Endothelial cell (in vitro differentiated cells): ENCODE results near the gene MMP7. TPM values are rescaled to one million over a fixed set of nuclear protein-coding genes. Genes with fewer than 3 reads are reported as not detected.

Experiments
- DNase-seq: peaks from one replicate; pipeline ENCODE4 v3.0.0; 2021; ENCODE audit warnings: low spot score
- H3K27ac Mint-ChIP-seq: one replicate; pipeline ENCODE4 v1.8.0; 2021; ENCODE audit warnings: mixed read lengths, inconsistent platforms; ENCODE audit not compliant: unreplicated experiment
- H3K27me3 Mint-ChIP-seq: one replicate; pipeline ENCODE4 v1.8.0; 2021; ENCODE audit warnings: mild to moderate bottlenecking, moderate library complexity, mixed read lengths, inconsistent platforms; ENCODE audit not compliant: unreplicated experiment
- H3K36me3 Mint-ChIP-seq: one replicate; pipeline ENCODE4 v1.8.0; 2021; ENCODE audit warnings: mild to moderate bottlenecking, low read depth, mixed read lengths, inconsistent platforms; ENCODE audit not compliant: unreplicated experiment
- H3K4me1 Mint-ChIP-seq: one replicate; pipeline ENCODE4 v1.8.0; 2021; ENCODE audit warnings: mild to moderate bottlenecking, mixed read lengths, inconsistent platforms; ENCODE audit not compliant: unreplicated experiment
- H3K4me3 Mint-ChIP-seq: one replicate; pipeline ENCODE4 v1.8.0; 2021; ENCODE audit warnings: mild to moderate bottlenecking, mixed read lengths, inconsistent platforms; ENCODE audit not compliant: unreplicated experiment
- H3K9me3 Mint-ChIP-seq: one replicate; pipeline ENCODE4 v1.8.0; 2021; ENCODE audit warnings: mixed read lengths, inconsistent platforms; ENCODE audit not compliant: unreplicated experiment
- CTCF ChIP-seq: fragments of 200-600 bp; sonication (generic); IDR thresholded peaks from one replicate; pipeline ENCODE4 v1.5.0; 2021; ENCODE audit warnings: antibody characterized with exemption; ENCODE audit not compliant: unreplicated experiment
- long read RNA-seq: library from polyadenylated mRNA; unstranded; transcript quantifications from one replicate; pipeline ENCODE4 v2.0.0, GENCODE V29; 2020; ENCODE audit not compliant: unreplicated experiment
- total RNA-seq: library from RNA; stranded (reverse); fragmentation: NEBNext Ultra II Directional; extraction: Animal tissue kit (Norgen Biotek cat#: 25700); gene quantifications from one replicate; pipeline ENCODE4 v1.2.1, GENCODE V29; 2021; ENCODE audit not compliant: unreplicated experiment

Gene MMP7
- total RNA-seq: not detected
- long read RNA-seq: 0 reads

GRCh38 chr11:102530558-102530957 is at the start of gene MMP7:
Gene MMP7, minus strand, starts transcription at chr11:102530747. Its CDS starts 47 bp downstream, at chr11:102530700.
- Mint-ChIP-seq H3K36me3 (no peaks in the 10 kb centered on the region), H3K4me3 (no peak within 1 kb of the TSS), H3K4me1 (no peaks in the 10 kb centered on the region), H3K27ac (no peak within 1 kb of the TSS), H3K27me3 (no peaks in the 10 kb centered on the region), H3K9me3 (no peaks in the 10 kb centered on the region)
- TF ChIP-seq CTCF: no peak
- no peak for DNase-seq

- TF ChIP-seq CTCF: no peak
- Mint-ChIP-seq H3K4me3 (no peak overlapping the region), H3K27ac (no peak overlapping the region), H3K9me3 (no peaks in the 10 kb centered on the region), H3K27me3 (no peaks in the 10 kb centered on the region), H3K36me3 (no peaks in the 10 kb centered on the region), H3K4me1 (peaks cover 8% of the 10 kb centered on the region)
- DNase-seq: no peak
Observed at GRCh38 chr11:102577723-102578122, 47.2 kb upstream of the MMP7 start.

GRCh38 chr11:102577182-102577581 is 46.6 kb upstream of the MMP7 start:
- no peak for TF ChIP-seq CTCF
- Mint-ChIP-seq H3K27ac (no peak overlapping the region), H3K36me3 (no peaks in the 10 kb centered on the region), H3K9me3 (no peaks in the 10 kb centered on the region), H3K4me1 (peaks cover 8% of the 10 kb centered on the region), H3K4me3 (no peak overlapping the region), H3K27me3 (no peaks in the 10 kb centered on the region)
- DNase-seq: no peak

GRCh38 chr11:102576350-102576749 is 45.8 kb upstream of the MMP7 start:
- Mint-ChIP-seq H3K4me1 (peaks cover 8% of the 10 kb centered on the region), H3K4me3 (no peak overlapping the region)
- DNase-seq: no peak

GRCh38 chr11:102575012-102575411 is 44.5 kb upstream of the MMP7 start:
- TF ChIP-seq CTCF: no peak
- DNase-seq: no peak
- Mint-ChIP-seq H3K27ac (no peak overlapping the region), H3K4me1 (peaks cover 8% of the 10 kb centered on the region), H3K36me3 (peaks cover 1% of the 10 kb centered on the region), H3K9me3 (no peaks in the 10 kb centered on the region), H3K27me3 (no peaks in the 10 kb centered on the region), H3K4me3 (no peak overlapping the region)

More at GRCh38 chr11:102576350-102576749, 45.8 kb upstream of the MMP7 start:
- Mint-ChIP-seq H3K27ac (no peak overlapping the region), H3K27me3 (no peaks in the 10 kb centered on the region), H3K9me3 (no peaks in the 10 kb centered on the region), H3K36me3 (no peaks in the 10 kb centered on the region)
- no peak for TF ChIP-seq CTCF
